ENCODE results near the gene IPO11.

Gene IPO11

DNA sequence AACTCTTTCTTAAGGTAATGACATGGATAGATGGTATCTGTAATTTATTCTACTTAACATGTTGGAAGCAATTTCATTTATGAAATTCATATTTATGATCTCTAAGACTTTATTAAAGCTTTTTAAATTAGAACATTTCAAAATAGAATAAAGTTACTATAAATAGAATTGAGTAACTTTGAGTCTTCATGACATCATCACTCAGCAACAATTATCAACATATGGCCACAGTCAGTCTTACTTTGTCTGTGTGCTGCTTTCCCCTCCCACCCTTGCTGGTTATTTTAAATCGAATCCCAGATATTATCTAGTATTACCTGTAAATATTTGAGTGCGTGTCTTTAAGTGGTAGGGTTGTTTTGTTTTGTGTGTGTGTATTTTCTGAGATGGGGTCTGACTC is 65.2 kb downstream of the IPO11 start:
- H3K9ac ChIP-seq: no peak overlapping the region
- no peaks in the 10 kb centered on the region for H4K20me1 ChIP-seq (ENCODE audit: insufficient read depth)
- H3K27me3 ChIP-seq (ENCODE audit: insufficient read depth, low read depth): no peaks in the 10 kb centered on the region
- H3K36me3 ChIP-seq (ENCODE audit: insufficient read depth): no peaks in the 10 kb centered on the region
- H3K4me2 ChIP-seq: no peak overlapping the region
- TF ChIP-seq, protein P1, sequence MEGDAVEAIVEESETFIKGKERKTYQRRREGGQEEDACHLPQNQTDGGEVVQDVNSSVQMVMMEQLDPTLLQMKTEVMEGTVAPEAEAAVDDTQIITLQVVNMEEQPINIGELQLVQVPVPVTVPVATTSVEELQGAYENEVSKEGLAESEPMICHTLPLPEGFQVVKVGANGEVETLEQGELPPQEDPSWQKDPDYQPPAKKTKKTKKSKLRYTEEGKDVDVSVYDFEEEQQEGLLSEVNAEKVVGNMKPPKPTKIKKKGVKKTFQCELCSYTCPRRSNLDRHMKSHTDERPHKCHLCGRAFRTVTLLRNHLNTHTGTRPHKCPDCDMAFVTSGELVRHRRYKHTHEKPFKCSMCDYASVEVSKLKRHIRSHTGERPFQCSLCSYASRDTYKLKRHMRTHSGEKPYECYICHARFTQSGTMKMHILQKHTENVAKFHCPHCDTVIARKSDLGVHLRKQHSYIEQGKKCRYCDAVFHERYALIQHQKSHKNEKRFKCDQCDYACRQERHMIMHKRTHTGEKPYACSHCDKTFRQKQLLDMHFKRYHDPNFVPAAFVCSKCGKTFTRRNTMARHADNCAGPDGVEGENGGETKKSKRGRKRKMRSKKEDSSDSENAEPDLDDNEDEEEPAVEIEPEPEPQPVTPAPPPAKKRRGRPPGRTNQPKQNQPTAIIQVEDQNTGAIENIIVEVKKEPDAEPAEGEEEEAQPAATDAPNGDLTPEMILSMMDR (conservative IDR thresholded peaks at IDR 0.05; ENCODE audit: low read depth, low read length): no peak
- H3K27ac ChIP-seq: no peak overlapping the region
- H3K79me2 ChIP-seq (ENCODE audit: insufficient read depth, low read depth): no peaks in the 10 kb centered on the region
- H2AFZ ChIP-seq (ENCODE audit: low read depth): no peak overlapping the region
- H3K4me1 ChIP-seq (ENCODE audit: low read depth, poor library complexity, severe bottlenecking): no peaks in the 10 kb centered on the region
- H3K4me3 ChIP-seq (IDR thresholded peaks at IDR 0.05; ENCODE audit: insufficient read depth, low read depth, low read length): no peak overlapping the region

GRCh38 chr5:62483556-62483955 is 71.0 kb downstream of the IPO11 start:
- Histone ChIP-seq H3K4me1 (ENCODE audit: low read depth, poor library complexity, severe bottlenecking) (no peaks in the 10 kb centered on the region), H3K4me3 (IDR thresholded peaks at IDR 0.05; ENCODE audit: insufficient read depth, low read depth, low read length) (no peak overlapping the region), H3K9ac (no peak overlapping the region), H2AFZ (ENCODE audit: low read depth) (no peak overlapping the region), H3K27ac (no peak overlapping the region), H3K36me3 (ENCODE audit: insufficient read depth) (no peaks in the 10 kb centered on the region), H3K4me2 (no peak overlapping the region), H3K79me2 (ENCODE audit: insufficient read depth, low read depth) (no peaks in the 10 kb centered on the region), H3K27me3 (ENCODE audit: insufficient read depth, low read depth) (no peaks in the 10 kb centered on the region), H4K20me1 (ENCODE audit: insufficient read depth) (no peaks in the 10 kb centered on the region)
- TF ChIP-seq, protein P1 (conservative IDR thresholded peaks at IDR 0.05; ENCODE audit: low read depth, low read length): no peak

DNA sequence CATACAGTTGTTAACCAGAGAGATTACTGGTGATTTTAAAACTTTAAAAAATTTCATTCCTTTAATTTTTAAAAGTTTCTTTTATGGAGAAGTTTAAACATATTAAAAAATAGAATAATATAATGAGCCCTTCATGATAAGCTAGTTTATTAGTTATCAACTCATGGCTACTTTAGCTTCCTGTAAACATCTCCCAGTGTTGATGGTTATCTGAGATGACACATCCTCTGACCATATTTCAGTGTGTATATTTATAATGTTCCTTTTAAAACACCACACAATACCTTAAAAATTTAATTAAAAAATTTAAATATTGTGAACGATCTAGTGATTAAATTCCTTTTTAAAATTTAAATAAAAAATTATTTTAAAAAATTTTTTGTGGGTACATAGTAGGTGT is 74.1 kb downstream of the IPO11 start:
- Histone ChIP-seq H3K79me2 (ENCODE audit: insufficient read depth, low read depth) (no peaks in the 10 kb centered on the region), H3K9ac (no peak overlapping the region), H3K4me1 (ENCODE audit: low read depth, poor library complexity, severe bottlenecking) (no peaks in the 10 kb centered on the region), H3K27me3 (ENCODE audit: insufficient read depth, low read depth) (no peaks in the 10 kb centered on the region), H3K36me3 (ENCODE audit: insufficient read depth) (peaks cover 6% of the 10 kb centered on the region; the same call in 1 of the 2 replicates), H3K4me2 (no peak overlapping the region), H3K4me3 (IDR thresholded peaks at IDR 0.05; ENCODE audit: insufficient read depth, low read depth, low read length) (no peak overlapping the region), H2AFZ (ENCODE audit: low read depth) (no peak overlapping the region), H3K27ac (no peak overlapping the region), H4K20me1 (ENCODE audit: insufficient read depth) (no peaks in the 10 kb centered on the region)
- TF ChIP-seq, protein P1 (conservative IDR thresholded peaks at IDR 0.05; ENCODE audit: low read depth, low read length): no peak

GRCh38 chr5:62488531-62488930 is 76.0 kb downstream of the IPO11 start:
- Histone ChIP-seq H3K27ac (no peak overlapping the region), H3K79me2 (ENCODE audit: insufficient read depth, low read depth) (no peaks in the 10 kb centered on the region), H3K4me2 (no peak overlapping the region), H3K4me1 (ENCODE audit: low read depth, poor library complexity, severe bottlenecking) (peaks cover 15% of the 10 kb centered on the region), H4K20me1 (ENCODE audit: insufficient read depth) (no peaks in the 10 kb centered on the region), H2AFZ (ENCODE audit: low read depth) (no peak overlapping the region), H3K36me3 (ENCODE audit: insufficient read depth) (peaks cover 6% of the 10 kb centered on the region; the same call in 1 of the 2 replicates), H3K27me3 (ENCODE audit: insufficient read depth, low read depth) (no peaks in the 10 kb centered on the region), H3K4me3 (IDR thresholded peaks at IDR 0.05; ENCODE audit: insufficient read depth, low read depth, low read length) (no peak overlapping the region), H3K9ac (no peak overlapping the region)
- TF ChIP-seq, protein P1 (conservative IDR thresholded peaks at IDR 0.05; ENCODE audit: low read depth, low read length): no peak
